NB4 (cell line): ENCODE results near the gene PARL.
A peak's percentile ranks its signal among the peaks of the same experiment; 100 is the strongest.
"Not testable (repeated sequence)": the region's sequence is repeated elsewhere in the genome, so short reads cannot be mapped to it uniquely, and the experiment has no call there.

Experiments used
- DNase-seq: peaks from one replicate; pipeline ENCODE4 v3.0.0; 2010; ENCODE audit warnings: low read depth
- H3K4me3 ChIP-seq: one replicate; pipeline ENCODE4 v1.5.1; 2011; ENCODE audit warnings: mild to moderate bottlenecking, low read depth, low read length, moderate library complexity
- MYC ChIP-seq: IDR thresholded peaks from 2 replicates; pipeline ENCODE4 v1.6.1; 2011; ENCODE audit warnings: low read depth, low read length
- POLR2A ChIP-seq: IDR thresholded peaks from 2 replicates; pipeline ENCODE4 v1.6.1; 2011; ENCODE audit warnings: mild to moderate bottlenecking; ENCODE audit not compliant: insufficient read length; ENCODE audit errors: extremely low read depth
- TF ChIP-seq, protein P1 (sequence below): IDR thresholded peaks from 2 replicates; pipeline ENCODE4 v1.6.1; 2011; ENCODE audit warnings: low read depth, low read length
- TF ChIP-seq, protein P2 (sequence below): IDR thresholded peaks from one replicate; pipeline ENCODE4 v1.5.1; 2012; ENCODE audit warnings: low read depth, low read length

PARL gene

DNA sequence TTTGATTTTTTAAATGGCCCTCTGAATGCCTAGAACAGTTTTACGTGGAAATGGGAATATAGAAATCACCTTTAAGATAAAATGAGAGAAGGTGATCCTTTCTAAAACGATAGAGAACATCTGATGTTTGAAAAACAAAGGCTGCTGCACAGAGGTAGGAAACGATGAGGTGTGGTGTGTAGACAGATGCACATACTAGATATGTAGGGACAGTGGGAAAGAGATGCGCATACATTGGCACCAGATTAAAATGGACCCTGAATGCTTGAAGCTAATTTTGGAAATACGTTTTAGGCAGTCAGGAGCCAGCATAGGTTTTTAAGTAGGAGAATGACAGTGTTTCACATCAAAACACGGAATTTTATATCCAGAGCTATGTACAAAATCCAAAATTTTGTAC, 88.3 kb downstream of the PARL start:
- no peak for DNase-seq
- no peak overlapping the region for H3K4me3 ChIP-seq
- TF ChIP-seq MYC, result no peak

DNA sequence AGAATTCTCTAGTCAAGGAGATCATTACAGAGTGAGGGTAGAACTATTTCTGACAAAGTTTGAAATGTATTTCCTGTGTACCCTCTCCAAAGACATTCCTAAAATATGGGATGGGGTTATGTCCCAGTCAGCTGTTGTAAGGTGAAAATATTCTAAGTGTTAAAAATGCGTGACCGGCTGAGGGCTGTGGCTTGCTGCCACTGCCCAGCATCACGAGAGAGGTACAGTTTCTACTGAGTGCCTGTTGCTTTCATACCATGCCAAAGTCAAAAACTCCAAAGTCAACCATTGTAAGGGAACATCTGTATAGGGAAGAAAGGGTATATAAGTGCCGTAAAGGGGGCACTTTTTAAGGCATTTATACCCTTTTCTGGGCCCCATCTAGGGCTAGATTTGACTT, 90.2 kb downstream of the PARL start:
- DNase-seq, result no peak
- H3K4me3 ChIP-seq, result no peak overlapping the region
- TF ChIP-seq MYC, result no peak
- TF ChIP-seq, protein P1, sequence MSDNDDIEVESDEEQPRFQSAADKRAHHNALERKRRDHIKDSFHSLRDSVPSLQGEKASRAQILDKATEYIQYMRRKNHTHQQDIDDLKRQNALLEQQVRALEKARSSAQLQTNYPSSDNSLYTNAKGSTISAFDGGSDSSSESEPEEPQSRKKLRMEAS, result no peak
- no peak for TF ChIP-seq POLR2A
- TF ChIP-seq, protein P2, sequence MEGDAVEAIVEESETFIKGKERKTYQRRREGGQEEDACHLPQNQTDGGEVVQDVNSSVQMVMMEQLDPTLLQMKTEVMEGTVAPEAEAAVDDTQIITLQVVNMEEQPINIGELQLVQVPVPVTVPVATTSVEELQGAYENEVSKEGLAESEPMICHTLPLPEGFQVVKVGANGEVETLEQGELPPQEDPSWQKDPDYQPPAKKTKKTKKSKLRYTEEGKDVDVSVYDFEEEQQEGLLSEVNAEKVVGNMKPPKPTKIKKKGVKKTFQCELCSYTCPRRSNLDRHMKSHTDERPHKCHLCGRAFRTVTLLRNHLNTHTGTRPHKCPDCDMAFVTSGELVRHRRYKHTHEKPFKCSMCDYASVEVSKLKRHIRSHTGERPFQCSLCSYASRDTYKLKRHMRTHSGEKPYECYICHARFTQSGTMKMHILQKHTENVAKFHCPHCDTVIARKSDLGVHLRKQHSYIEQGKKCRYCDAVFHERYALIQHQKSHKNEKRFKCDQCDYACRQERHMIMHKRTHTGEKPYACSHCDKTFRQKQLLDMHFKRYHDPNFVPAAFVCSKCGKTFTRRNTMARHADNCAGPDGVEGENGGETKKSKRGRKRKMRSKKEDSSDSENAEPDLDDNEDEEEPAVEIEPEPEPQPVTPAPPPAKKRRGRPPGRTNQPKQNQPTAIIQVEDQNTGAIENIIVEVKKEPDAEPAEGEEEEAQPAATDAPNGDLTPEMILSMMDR, result no peak

DNA sequence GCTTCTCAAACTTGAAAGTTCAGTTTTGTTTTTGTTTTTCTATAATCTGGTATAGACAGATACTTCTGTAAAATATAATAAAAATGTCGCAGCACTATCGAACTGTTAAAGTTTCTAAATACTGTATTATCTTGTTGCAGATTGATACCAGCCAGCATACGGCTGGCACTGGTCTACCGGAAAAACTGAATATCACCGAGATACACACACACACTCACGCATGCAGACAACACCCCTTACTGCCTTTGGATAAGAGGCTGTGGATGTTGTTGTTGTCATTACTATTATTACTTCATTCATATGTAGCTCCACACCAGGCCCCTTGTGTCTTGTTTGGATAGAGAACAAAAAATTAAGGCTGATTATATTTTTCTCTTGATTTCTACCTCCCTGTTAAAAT, 91.7 kb downstream of the PARL start:
- no peak overlapping the region for H3K4me3 ChIP-seq
- no peak for DNase-seq

DNA sequence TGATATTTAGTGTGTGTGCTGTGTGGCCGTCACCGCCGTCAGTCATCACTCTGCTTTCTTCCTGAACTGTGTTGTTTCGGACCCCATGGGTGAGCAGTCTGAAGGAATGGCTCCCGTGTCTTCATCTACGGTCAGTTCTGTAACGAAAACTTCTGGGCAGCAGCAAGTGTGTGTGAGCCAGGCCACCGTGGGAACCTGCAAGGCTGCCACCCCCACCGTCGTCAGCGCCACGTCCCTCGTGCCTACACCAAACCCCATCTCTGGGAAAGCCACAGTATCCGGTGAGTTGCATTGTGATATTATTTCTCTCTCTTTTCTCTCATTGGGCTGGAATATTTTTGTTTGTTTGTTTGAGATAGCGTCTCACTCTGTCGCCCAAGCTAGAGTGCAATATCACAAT, 94.0 kb downstream of the PARL start:
- no peak overlapping the region for H3K4me3 ChIP-seq
- no peak for TF ChIP-seq POLR2A
- no peak for DNase-seq

More for the DNA sequence above, 91.7 kb downstream of the PARL start:
- TF ChIP-seq MYC, result no peak
- no peak for TF ChIP-seq POLR2A
- TF ChIP-seq, protein P1, result no peak
- TF ChIP-seq, protein P2, result no peak

DNA sequence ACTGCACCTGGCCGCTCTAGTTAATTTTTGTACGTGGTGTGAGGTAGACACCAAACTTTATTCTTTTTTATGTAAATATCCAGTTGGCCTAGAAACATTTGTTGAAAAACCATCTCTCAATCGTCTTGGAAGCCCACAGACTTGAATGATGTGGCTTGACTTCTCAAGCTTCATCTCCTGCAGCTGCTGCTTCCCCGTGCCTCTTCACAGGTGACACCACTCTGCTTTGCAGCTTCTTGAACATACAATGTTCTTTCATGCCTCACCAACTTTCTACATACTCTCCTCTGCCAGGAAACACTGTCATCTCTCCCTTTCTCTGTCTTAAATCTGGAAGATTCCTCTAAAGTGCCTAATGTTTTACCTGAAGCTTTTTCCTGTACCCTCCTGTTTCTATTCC, 94.9 kb downstream of the PARL start:
- H3K4me3 ChIP-seq, result no peak overlapping the region
- no peak for TF ChIP-seq MYC
- TF ChIP-seq, protein P2, result no peak
- no peak for TF ChIP-seq POLR2A
- TF ChIP-seq, protein P1, result no peak
- no peak for DNase-seq

DNA sequence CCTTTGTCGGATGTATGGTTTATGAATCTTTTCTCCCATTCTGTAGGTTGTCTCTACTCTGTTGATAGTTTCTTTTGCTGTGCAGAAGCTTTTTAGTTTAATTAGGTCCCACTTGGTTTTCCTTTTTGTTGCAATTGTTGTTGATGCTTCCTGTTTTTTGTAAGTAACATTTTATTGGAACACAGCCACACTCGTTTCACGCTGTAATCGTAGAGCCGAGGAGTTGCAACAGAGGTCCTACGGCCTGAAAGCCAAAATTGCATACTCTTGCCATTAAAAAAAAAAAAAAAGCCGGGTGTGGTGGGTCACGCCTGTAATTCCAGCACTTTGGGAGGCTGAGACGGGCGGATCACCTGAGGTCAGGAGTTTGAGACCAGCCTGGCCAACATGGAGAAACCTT, 100.2 kb downstream of the PARL start:
- peak; percentile 37 for DNase-seq

DNA sequence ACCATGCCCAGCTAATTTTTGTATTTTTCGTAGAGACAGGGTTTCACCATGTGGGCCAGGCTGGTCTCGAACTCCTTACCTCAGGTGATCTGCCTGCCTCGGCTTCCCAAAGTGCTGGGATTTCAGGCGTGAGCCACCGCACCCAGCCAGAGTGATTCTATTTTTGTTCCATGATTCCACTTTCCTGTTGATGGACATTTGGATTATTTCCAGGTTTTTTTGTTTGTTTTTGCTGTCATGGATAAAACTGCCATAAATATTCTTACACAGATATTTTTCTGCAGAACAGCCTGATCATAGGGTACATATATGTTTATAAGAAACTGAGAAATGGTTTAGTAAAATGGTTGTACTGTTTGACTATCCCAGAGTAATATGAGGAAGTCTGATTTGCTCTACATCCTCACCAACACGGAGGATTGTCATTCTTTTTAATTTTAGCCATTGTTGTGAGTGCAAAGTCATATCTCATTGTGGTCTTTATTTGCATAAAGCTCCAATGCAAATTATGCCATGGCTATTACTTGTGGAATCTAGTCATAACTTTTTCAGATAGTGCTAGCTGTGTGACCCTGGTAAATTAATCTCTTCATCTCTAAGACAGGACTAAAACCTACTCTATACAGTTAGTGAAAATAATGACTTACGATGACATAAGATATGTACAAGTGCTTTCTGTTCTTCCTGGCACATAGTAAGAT, 102.0 kb downstream of the PARL start:
- no peak for DNase-seq
- TF ChIP-seq POLR2A (no peak), MYC (no peak)
- TF ChIP-seq, protein P1, result no peak
- TF ChIP-seq, protein P2, result no peak
- H3K4me3 ChIP-seq, result no peak overlapping the region

More for the DNA sequence above, 100.2 kb downstream of the PARL start:
- H3K4me3 ChIP-seq, result not testable (repeated sequence)
